ENCODE measurements around the gene PRKCA.

PRKCA gene

GRCh38 chr17:66682283-66682682 lies 379.9 kb downstream of the PRKCA start:
- Mint-ChIP-seq H3K27me3 (ENCODE audit: low read depth) (no peaks in the 10 kb centered on the region), H3K4me1 (ENCODE audit: low read depth) (peaks cover 39% of the 10 kb centered on the region), H3K36me3 (ENCODE audit: low read depth) (peaks cover 30% of the 10 kb centered on the region), H3K9me3 (peaks cover 9% of the 10 kb centered on the region), H3K27ac (no peak overlapping the region), H3K4me3 (no peak overlapping the region)

- Mint-ChIP-seq H3K4me1 (ENCODE audit: low read depth) (peaks cover 26% of the 10 kb centered on the region), H3K27ac (no peak overlapping the region), H3K27me3 (ENCODE audit: low read depth) (no peaks in the 10 kb centered on the region), H3K9me3 (no peaks in the 10 kb centered on the region), H3K36me3 (ENCODE audit: low read depth) (peaks cover 31% of the 10 kb centered on the region), H3K4me3 (no peak overlapping the region)
Observed at GRCh38 chr17:66684261-66684660, 381.8 kb downstream of the PRKCA start.

GRCh38 chr17:66684731-66685130 lies 382.3 kb downstream of the PRKCA start:
- Mint-ChIP-seq H3K27me3 (ENCODE audit: low read depth) (no peaks in the 10 kb centered on the region), H3K27ac (no peak overlapping the region), H3K4me3 (no peak overlapping the region), H3K36me3 (ENCODE audit: low read depth) (peaks cover 31% of the 10 kb centered on the region), H3K4me1 (ENCODE audit: low read depth) (peaks cover 25% of the 10 kb centered on the region), H3K9me3 (no peaks in the 10 kb centered on the region)

- Mint-ChIP-seq H3K9me3 (no peaks in the 10 kb centered on the region), H3K27me3 (ENCODE audit: low read depth) (no peaks in the 10 kb centered on the region), H3K36me3 (ENCODE audit: low read depth) (peaks cover 34% of the 10 kb centered on the region), H3K27ac (no peak overlapping the region), H3K4me1 (ENCODE audit: low read depth) (peaks cover 28% of the 10 kb centered on the region), H3K4me3 (no peak overlapping the region)
Observed at GRCh38 chr17:66686601-66687000, 384.2 kb downstream of the PRKCA start.

GRCh38 chr17:66687570-66688284 lies 385.3 kb downstream of the PRKCA start:
- Mint-ChIP-seq H3K4me1 (ENCODE audit: low read depth) (peaks cover 30% of the 10 kb centered on the region), H3K27me3 (ENCODE audit: low read depth) (no peaks in the 10 kb centered on the region), H3K36me3 (ENCODE audit: low read depth) (peaks cover 44% of the 10 kb centered on the region), H3K9me3 (no peaks in the 10 kb centered on the region), H3K4me3 (no peak overlapping the region), H3K27ac (no peak overlapping the region)

GRCh38 chr17:66689221-66689620 lies 386.8 kb downstream of the PRKCA start:
- Mint-ChIP-seq H3K4me1 (ENCODE audit: low read depth) (peaks cover 26% of the 10 kb centered on the region), H3K36me3 (ENCODE audit: low read depth) (peaks cover 52% of the 10 kb centered on the region), H3K9me3 (no peaks in the 10 kb centered on the region), H3K27me3 (ENCODE audit: low read depth) (no peaks in the 10 kb centered on the region), H3K27ac (peak overlapping the region; percentile 5), H3K4me3 (no peak overlapping the region)

- Mint-ChIP-seq H3K27ac (no peak overlapping the region), H3K36me3 (ENCODE audit: low read depth) (peaks cover 59% of the 10 kb centered on the region), H3K4me1 (ENCODE audit: low read depth) (peaks cover 28% of the 10 kb centered on the region), H3K9me3 (no peaks in the 10 kb centered on the region), H3K4me3 (no peak overlapping the region), H3K27me3 (ENCODE audit: low read depth) (no peaks in the 10 kb centered on the region)
Observed at GRCh38 chr17:66690166-66690565, 387.8 kb downstream of the PRKCA start.

- H3K27ac Mint-ChIP-seq: peak overlapping the region; percentile 86
- H3K27me3 Mint-ChIP-seq (ENCODE audit: low read depth): no peaks in the 10 kb centered on the region
- peaks cover 23% of the 10 kb centered on the region for H3K4me1 Mint-ChIP-seq (ENCODE audit: low read depth)
- H3K9me3 Mint-ChIP-seq: peaks cover 1% of the 10 kb centered on the region
- H3K36me3 Mint-ChIP-seq (ENCODE audit: low read depth): peaks cover 75% of the 10 kb centered on the region
- H3K4me3 Mint-ChIP-seq: peak overlapping the region; percentile 74
Observed at GRCh38 chr17:66691644-66692420, 389.4 kb downstream of the PRKCA start.

- peaks cover 7% of the 10 kb centered on the region for H3K9me3 Mint-ChIP-seq
- H3K4me1 Mint-ChIP-seq (ENCODE audit: low read depth): peaks cover 23% of the 10 kb centered on the region
- H3K36me3 Mint-ChIP-seq (ENCODE audit: low read depth): peaks cover 75% of the 10 kb centered on the region
- H3K27me3 Mint-ChIP-seq (ENCODE audit: low read depth): no peaks in the 10 kb centered on the region
- peak overlapping the region; percentile 86 for H3K27ac Mint-ChIP-seq
- H3K4me3 Mint-ChIP-seq: no peak overlapping the region
Observed at GRCh38 chr17:66692421-66692690, 389.9 kb downstream of the PRKCA start.

GRCh38 chr17:66695098-66695497 lies 392.7 kb downstream of the PRKCA start:
- Mint-ChIP-seq H3K36me3 (ENCODE audit: low read depth) (peaks cover 72% of the 10 kb centered on the region), H3K27me3 (ENCODE audit: low read depth) (no peaks in the 10 kb centered on the region), H3K9me3 (peaks cover 19% of the 10 kb centered on the region), H3K4me1 (ENCODE audit: low read depth) (peaks cover 19% of the 10 kb centered on the region), H3K27ac (no peak overlapping the region), H3K4me3 (no peak overlapping the region)

- Mint-ChIP-seq H3K4me1 (ENCODE audit: low read depth) (peaks cover 4% of the 10 kb centered on the region), H3K9me3 (peaks cover 19% of the 10 kb centered on the region), H3K36me3 (ENCODE audit: low read depth) (peaks cover 68% of the 10 kb centered on the region), H3K27ac (no peak overlapping the region), H3K27me3 (ENCODE audit: low read depth) (no peaks in the 10 kb centered on the region), H3K4me3 (no peak overlapping the region)
Observed at GRCh38 chr17:66698270-66698669, 395.9 kb downstream of the PRKCA start.

GRCh38 chr17:66701462-66701861 lies 399.0 kb downstream of the PRKCA start:
- no peaks in the 10 kb centered on the region for H3K27me3 Mint-ChIP-seq (ENCODE audit: low read depth)
- peaks cover 45% of the 10 kb centered on the region for H3K36me3 Mint-ChIP-seq (ENCODE audit: low read depth)
- peak overlapping the region; percentile 0 for H3K27ac Mint-ChIP-seq
- peaks cover 19% of the 10 kb centered on the region for H3K9me3 Mint-ChIP-seq
- peaks cover 7% of the 10 kb centered on the region for H3K4me1 Mint-ChIP-seq (ENCODE audit: low read depth)
- H3K4me3 Mint-ChIP-seq: no peak overlapping the region

- Mint-ChIP-seq H3K9me3 (peaks cover 13% of the 10 kb centered on the region), H3K36me3 (ENCODE audit: low read depth) (peaks cover 36% of the 10 kb centered on the region), H3K27me3 (ENCODE audit: low read depth) (no peaks in the 10 kb centered on the region), H3K4me3 (no peak overlapping the region), H3K4me1 (ENCODE audit: low read depth) (peaks cover 12% of the 10 kb centered on the region), H3K27ac (peak overlapping the region; percentile 8)
Observed at GRCh38 chr17:66702106-66702936, 399.9 kb downstream of the PRKCA start.

- no peaks in the 10 kb centered on the region for H3K27me3 Mint-ChIP-seq (ENCODE audit: low read depth)
- peaks cover 19% of the 10 kb centered on the region for H3K4me1 Mint-ChIP-seq (ENCODE audit: low read depth)
- H3K4me3 Mint-ChIP-seq: no peak overlapping the region
- peaks cover 17% of the 10 kb centered on the region for H3K36me3 Mint-ChIP-seq (ENCODE audit: low read depth)
- H3K27ac Mint-ChIP-seq: no peak overlapping the region
- H3K9me3 Mint-ChIP-seq: no peaks in the 10 kb centered on the region
Observed at GRCh38 chr17:66704858-66705520, 402.6 kb downstream of the PRKCA start.
